ENCODE results near the gene MAMSTR.
"Not testable (repeated sequence)": the region's sequence is repeated elsewhere in the genome, so short reads cannot be mapped to it uniquely, and the experiment has no call there.

GRCh38 chr19:48768171-48768753 is 48.7 kb upstream of the MAMSTR start:
- TF ChIP-seq EZH2 (IDR thresholded peaks at IDR 0.05; ENCODE audit: borderline replicate concordance, insufficient read depth, low read depth, low read length, poor library complexity, severe bottlenecking) = not testable (repeated sequence)
- TF ChIP-seq, protein P1, sequence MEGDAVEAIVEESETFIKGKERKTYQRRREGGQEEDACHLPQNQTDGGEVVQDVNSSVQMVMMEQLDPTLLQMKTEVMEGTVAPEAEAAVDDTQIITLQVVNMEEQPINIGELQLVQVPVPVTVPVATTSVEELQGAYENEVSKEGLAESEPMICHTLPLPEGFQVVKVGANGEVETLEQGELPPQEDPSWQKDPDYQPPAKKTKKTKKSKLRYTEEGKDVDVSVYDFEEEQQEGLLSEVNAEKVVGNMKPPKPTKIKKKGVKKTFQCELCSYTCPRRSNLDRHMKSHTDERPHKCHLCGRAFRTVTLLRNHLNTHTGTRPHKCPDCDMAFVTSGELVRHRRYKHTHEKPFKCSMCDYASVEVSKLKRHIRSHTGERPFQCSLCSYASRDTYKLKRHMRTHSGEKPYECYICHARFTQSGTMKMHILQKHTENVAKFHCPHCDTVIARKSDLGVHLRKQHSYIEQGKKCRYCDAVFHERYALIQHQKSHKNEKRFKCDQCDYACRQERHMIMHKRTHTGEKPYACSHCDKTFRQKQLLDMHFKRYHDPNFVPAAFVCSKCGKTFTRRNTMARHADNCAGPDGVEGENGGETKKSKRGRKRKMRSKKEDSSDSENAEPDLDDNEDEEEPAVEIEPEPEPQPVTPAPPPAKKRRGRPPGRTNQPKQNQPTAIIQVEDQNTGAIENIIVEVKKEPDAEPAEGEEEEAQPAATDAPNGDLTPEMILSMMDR (IDR thresholded peaks at IDR 0.05) = not testable (repeated sequence)

Measured in B cell (primary cell).